Activated CD4-positive, alpha-beta T cell treated with anti-CD3 and anti-CD28 coated beads, Interleukin-2, Interleukin-4, amounts not matched to agents 100 ng/mL and 50 ng/mL, durations not matched to agents 16 hours and 8 hours (primary cell): ENCODE measurements around the gene MPHOSPH6.
"Not testable (repeated sequence)": the region's sequence is repeated elsewhere in the genome, so short reads cannot be mapped to it uniquely, and the experiment has no call there.

Experiments used
- DNase-seq: peaks from one replicate; pipeline ENCODE4 v3.0.0-alpha.2; 2020; ENCODE audit warnings: low spot score

Gene MPHOSPH6

DNA sequence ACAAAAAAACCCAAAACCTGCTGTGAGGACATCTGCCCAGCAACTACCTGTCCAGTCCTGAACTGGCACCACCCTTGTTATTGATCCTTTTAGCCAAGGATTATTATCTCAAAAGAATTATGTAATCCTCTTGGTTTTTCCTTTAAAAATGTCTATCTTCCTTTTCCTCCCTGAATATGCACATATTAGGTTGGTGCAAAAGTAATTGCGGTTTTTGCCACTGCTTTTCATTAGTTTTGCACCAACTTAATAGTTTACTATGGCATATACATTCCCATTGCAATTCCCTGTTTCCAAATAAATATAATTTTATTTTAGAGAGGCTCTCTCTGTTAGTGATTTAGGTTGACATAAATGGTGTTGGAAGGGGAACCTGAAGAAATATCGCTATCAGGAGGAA is 51.3 kb downstream of the MPHOSPH6 start:
- DNase-seq = no peak

DNA sequence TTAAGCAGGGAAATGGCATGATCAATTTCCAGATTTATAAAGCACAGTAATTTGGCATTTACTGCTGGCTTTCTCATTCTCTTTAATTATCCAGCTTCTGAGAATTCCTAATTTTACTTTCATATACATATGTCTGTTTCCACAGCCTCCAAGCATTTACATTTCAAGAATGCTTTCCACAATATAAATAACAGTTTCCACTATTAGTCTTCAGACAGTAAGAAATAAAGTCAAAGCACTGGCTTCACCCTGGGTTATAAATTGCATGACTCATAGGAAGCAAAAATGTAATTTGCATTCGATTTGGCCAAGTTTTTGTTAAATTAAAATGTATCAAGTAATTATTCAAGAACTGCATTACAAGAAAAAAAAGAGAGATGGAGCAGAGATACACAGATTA is 53.5 kb downstream of the MPHOSPH6 start:
- no peak for DNase-seq

DNA sequence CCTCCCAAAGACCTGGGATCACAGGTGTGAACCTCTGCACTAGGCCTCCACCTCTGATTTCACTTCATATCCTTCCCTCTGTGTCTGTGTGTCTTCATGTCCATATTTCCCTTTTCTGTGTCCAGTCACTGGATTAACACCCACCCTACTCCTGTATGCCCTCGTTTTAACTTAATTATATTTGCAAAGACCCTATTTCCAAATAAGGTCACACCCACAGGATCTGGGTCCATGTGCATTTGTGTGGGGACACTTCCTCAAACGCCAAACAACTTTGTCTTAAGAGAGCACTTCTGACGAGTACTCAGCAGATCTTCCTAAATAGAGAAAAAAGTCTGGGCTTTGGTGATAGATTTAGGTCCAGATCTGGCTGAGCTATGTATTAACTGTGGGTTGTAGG is 56.3 kb downstream of the MPHOSPH6 start:
- DNase-seq = no peak

DNA sequence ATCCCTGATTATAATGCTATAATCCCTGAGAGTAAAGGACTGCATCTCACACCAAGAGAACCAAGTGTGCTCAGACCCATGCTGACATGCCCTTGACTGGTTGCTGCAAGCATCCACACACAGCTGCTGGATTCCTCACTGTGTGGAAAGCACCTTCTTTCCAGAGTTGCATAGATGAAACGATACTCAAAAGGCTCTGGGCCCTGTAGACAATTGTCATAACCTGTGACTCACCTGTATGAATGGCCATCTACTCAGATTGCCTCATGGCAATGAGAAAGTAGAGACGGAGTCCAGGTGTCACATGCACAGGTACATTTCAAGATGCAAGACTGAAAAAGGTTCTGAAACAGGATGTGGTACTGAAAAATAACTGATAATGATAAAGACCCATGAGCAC is 58.1 kb downstream of the MPHOSPH6 start:
- no peak for DNase-seq

DNA sequence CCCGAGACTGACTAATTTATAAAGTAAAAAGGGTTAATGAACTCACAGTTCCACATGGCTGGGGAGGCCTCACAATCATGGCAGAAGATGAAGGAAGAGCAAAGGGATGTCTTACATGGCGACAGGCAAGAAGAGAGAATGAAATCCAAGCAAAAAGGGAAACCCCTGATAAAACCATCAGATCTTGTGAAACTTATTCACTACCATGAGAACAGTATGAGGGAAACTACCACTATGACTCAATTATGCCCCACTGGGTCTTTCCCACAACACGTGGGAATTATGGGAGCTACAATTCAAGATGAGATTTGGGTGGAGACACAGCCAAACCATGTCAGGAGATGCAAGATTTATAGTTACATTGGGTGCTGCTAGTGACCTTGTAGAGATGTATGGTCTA is 60.8 kb downstream of the MPHOSPH6 start:
- DNase-seq = not testable (repeated sequence)

DNA sequence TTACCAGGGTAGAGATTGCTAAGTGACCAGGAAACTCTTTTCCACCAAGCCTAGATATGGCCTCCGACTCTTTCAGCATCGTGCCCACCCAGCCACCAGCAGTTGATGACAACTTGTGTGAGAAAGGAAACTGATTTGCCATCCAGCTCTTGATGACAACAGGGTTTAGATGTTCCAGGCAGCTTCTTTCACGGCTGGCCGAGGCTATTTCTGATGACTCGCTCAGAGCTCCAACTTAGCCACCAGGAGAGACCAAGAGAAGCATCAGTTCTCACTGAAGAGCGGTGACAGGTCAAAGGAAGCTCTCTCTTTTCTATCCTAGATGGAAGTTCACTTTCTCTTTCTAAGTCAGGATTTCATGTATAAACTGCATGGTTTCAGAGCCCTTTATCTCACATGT is 61.2 kb downstream of the MPHOSPH6 start:
- no peak for DNase-seq

DNA sequence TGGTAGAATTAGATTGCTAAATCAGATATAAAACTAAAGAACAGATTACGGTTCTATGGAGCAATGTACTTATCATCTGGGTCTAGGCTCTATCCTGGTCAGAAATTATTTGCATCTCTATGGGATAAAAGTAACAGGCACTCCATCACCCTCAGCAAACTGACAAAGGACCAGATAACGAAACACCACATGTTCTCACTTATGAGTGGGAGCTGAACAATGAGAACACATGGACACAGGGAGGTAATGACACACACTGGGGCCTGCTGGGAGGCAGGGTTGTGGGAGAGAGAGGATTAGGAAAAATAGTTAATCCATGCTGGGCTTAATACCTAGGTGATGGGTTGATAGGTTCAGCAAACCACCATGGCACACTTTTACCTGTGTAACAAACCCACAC is 61.9 kb downstream of the MPHOSPH6 start:
- no peak for DNase-seq

DNA sequence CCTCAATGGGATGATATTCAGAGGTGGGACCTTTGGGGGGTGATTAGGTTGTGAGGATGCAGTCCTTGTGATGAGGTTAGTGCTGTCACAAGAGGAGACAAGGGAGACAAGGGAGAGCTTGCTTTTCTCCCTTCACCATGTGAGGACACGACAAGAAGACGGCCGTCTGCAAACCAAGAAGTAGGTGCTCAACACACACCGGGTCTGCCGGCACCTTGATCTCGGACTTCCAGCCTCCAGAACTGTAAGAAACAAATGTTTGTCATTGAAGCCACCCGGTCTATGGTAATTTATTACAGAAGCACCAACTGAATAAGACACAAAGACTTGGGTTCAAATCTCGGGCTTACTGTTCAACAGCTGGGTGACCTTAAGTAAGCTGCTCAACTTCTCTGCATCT is 64.9 kb downstream of the MPHOSPH6 start:
- DNase-seq = no peak
